HG03558 (cell line): ENCODE data around the gene TCF23.
"Not testable (repeated sequence)": the region's sequence is repeated elsewhere in the genome, so short reads cannot be mapped to it uniquely, and the experiment has no call there.

Experiments
- ATAC-seq: cut with Tn5 transposase; IDR thresholded peaks from one replicate; pipeline ENCODE4 v1.9.1; 2021; ENCODE audit warnings: moderate number of reproducible peaks; ENCODE audit not compliant: unreplicated experiment; ENCODE audit errors: extremely low read depth

TCF23 gene

GRCh38 chr2:27148801-27149439 lies at the start of gene TCF23:
TSS of gene TCF23 (plus strand) at chr2:27149004. CDS start at chr2:27149134, 130 bp downstream.
- ATAC-seq = no peak

- no peak for ATAC-seq
These were observed 49.4 kb upstream of the TCF23 start for GRCh38 chr2:27099334-27099955.

GRCh38 chr2:27100036-27100435 lies 48.8 kb upstream of the TCF23 start:
- ATAC-seq = no peak

GRCh38 chr2:27102329-27102728 lies 46.5 kb upstream of the TCF23 start:
- ATAC-seq = no peak

- no peak for ATAC-seq
These were observed 42.8 kb upstream of the TCF23 start for GRCh38 chr2:27105981-27106380.

GRCh38 chr2:27108221-27108620 lies 40.6 kb upstream of the TCF23 start:
- no peak for ATAC-seq

GRCh38 chr2:27109083-27109482 lies 39.7 kb upstream of the TCF23 start:
- ATAC-seq = no peak

- ATAC-seq = not testable (repeated sequence)
These were observed 38.0 kb upstream of the TCF23 start for GRCh38 chr2:27110603-27111352.

GRCh38 chr2:27111392-27112078 lies 37.3 kb upstream of the TCF23 start:
- not testable (repeated sequence) for ATAC-seq

- ATAC-seq = no peak
These were observed 33.3 kb upstream of the TCF23 start for GRCh38 chr2:27115519-27115918.

GRCh38 chr2:27117995-27118524 lies 30.7 kb upstream of the TCF23 start:
- no peak for ATAC-seq

- ATAC-seq = no peak
These were observed 30.1 kb upstream of the TCF23 start, which contains the start of gene CGREF1 for GRCh38 chr2:27118525-27119329. TSS of gene CGREF1 (minus strand) at chr2:27119128. CDS start at chr2:27104366, 14,762 bp downstream.

- ATAC-seq = not testable (repeated sequence)
These were observed 29.5 kb upstream of the TCF23 start for GRCh38 chr2:27119330-27119670.

GRCh38 chr2:27121906-27122305 lies 26.9 kb upstream of the TCF23 start:
- no peak for ATAC-seq

- no peak for ATAC-seq
These were observed 26.0 kb upstream of the TCF23 start for GRCh38 chr2:27122791-27123190.

GRCh38 chr2:27123302-27124150 lies 25.3 kb upstream of the TCF23 start, which contains the start of gene ABHD1:
TSS of gene ABHD1 (plus strand) at chr2:27123815. CDS start at chr2:27123949, 134 bp downstream.
- ATAC-seq = no peak

- no peak for ATAC-seq
These were observed 23.7 kb upstream of the TCF23 start for GRCh38 chr2:27125104-27125503.

- ATAC-seq = no peak
These were observed 22.5 kb upstream of the TCF23 start for GRCh38 chr2:27126252-27126710.
